AG10803 (cell line): Measurements from ENCODE around the gene PBRM1.

Experiments used
- DNase-seq: peaks from one replicate; pipeline ENCODE4 v3.0.0; 2010; ENCODE audit warnings: low read depth
- H3K4me3 ChIP-seq: 2 replicates; pipeline ENCODE4 v1.5.1; 2011; ENCODE audit warnings: mild to moderate bottlenecking, low read length, control low read depth
- CTCF ChIP-seq: conservative IDR thresholded peaks from 2 replicates; pipeline ENCODE4 v1.5.1; 2011; ENCODE audit warnings: mild to moderate bottlenecking, low read length, control low read depth, inconsistent platforms

PBRM1 gene

GRCh38 chr3:52609316-52609815 lies 76.3 kb downstream of the PBRM1 start:
- TF ChIP-seq CTCF = no peak
- H3K4me3 ChIP-seq = no peak overlapping the region
- DNase-seq = no peak

- no peak overlapping the region for H3K4me3 ChIP-seq
- DNase-seq = no peak
- no peak for TF ChIP-seq CTCF
Measured at GRCh38 chr3:52608337-52608736, 77.4 kb downstream of the PBRM1 start.

- DNase-seq = peak; percentile 28
- no peak overlapping the region for H3K4me3 ChIP-seq
- no peak for TF ChIP-seq CTCF
Measured at GRCh38 chr3:52606373-52607085, 79.2 kb downstream of the PBRM1 start.

- DNase-seq = no peak
- no peak overlapping the region for H3K4me3 ChIP-seq
Measured at GRCh38 chr3:52600258-52600657, 85.5 kb downstream of the PBRM1 start.

GRCh38 chr3:52596658-52597265 lies 89.0 kb downstream of the PBRM1 start:
- TF ChIP-seq CTCF = no peak
- DNase-seq = no peak
- no peak overlapping the region for H3K4me3 ChIP-seq

More at GRCh38 chr3:52600258-52600657, 85.5 kb downstream of the PBRM1 start:
- TF ChIP-seq CTCF = no peak

GRCh38 chr3:52593103-52593502 lies 92.6 kb downstream of the PBRM1 start:
- no peak overlapping the region for H3K4me3 ChIP-seq
- no peak for DNase-seq
- TF ChIP-seq CTCF = no peak
